ENCODE data around the gene TOR4A.

The TOR4A gene

GRCh38 chr9:137311171-137311985, 33.9 kb downstream of the TOR4A start:
- ATAC-seq, result no peak
- TF ChIP-seq PATZ1 (CRISPR knock-in tag; IDR thresholded peaks at IDR 0.05; ENCODE audit: borderline replicate concordance) (no peak), ZFP30 (CRISPR knock-in tag; IDR thresholded peaks at IDR 0.05) (no peak), ISL1 (CRISPR knock-in tag; IDR thresholded peaks at IDR 0.05) (no peak), CREB5 (CRISPR knock-in tag; IDR thresholded peaks at IDR 0.05; ENCODE audit: low read depth) (no peak), GLIS3 (CRISPR knock-in tag; IDR thresholded peaks at IDR 0.05) (no peak), POU6F1 (CRISPR knock-in tag; IDR thresholded peaks at IDR 0.05; ENCODE audit: borderline replicate concordance, low read depth) (no peak), ESRRG (CRISPR knock-in tag; IDR thresholded peaks at IDR 0.05) (no peak), ZFP3 (CRISPR knock-in tag; IDR thresholded peaks at IDR 0.05) (no peak), OSR1 (CRISPR knock-in tag; IDR thresholded peaks at IDR 0.05) (no peak), ZNF565 (CRISPR knock-in tag; conservative IDR thresholded peaks at IDR 0.05; ENCODE audit: low read depth) (no peak), CSRNP3 (CRISPR knock-in tag; IDR thresholded peaks at IDR 0.05) (no peak), RARB (CRISPR knock-in tag; IDR thresholded peaks at IDR 0.05) (no peak), TSHZ2 (CRISPR knock-in tag; IDR thresholded peaks at IDR 0.05) (no peak), ZC3H10 (CRISPR knock-in tag; IDR thresholded peaks at IDR 0.05) (no peak), ARNTL (CRISPR knock-in tag; IDR thresholded peaks at IDR 0.05; ENCODE audit: borderline replicate concordance, low read depth) (no peak), SNAI2 (CRISPR knock-in tag; IDR thresholded peaks at IDR 0.05) (no peak), CSDC2 (CRISPR knock-in tag; IDR thresholded peaks at IDR 0.05) (no peak), BACH2 (CRISPR knock-in tag; IDR thresholded peaks at IDR 0.05; ENCODE audit: borderline replicate concordance) (no peak), TOX (CRISPR knock-in tag; IDR thresholded peaks at IDR 0.05; ENCODE audit: borderline replicate concordance) (no peak)

- ATAC-seq, result no peak
- TF ChIP-seq SNAI2 (CRISPR knock-in tag; IDR thresholded peaks at IDR 0.05) (no peak), ISL1 (CRISPR knock-in tag; IDR thresholded peaks at IDR 0.05) (no peak), ZNF8 (CRISPR knock-in tag; IDR thresholded peaks at IDR 0.05) (no peak), ZFP3 (CRISPR knock-in tag; IDR thresholded peaks at IDR 0.05) (no peak), RARB (CRISPR knock-in tag; IDR thresholded peaks at IDR 0.05) (no peak), TSHZ2 (CRISPR knock-in tag; IDR thresholded peaks at IDR 0.05) (no peak), CREB5 (CRISPR knock-in tag; IDR thresholded peaks at IDR 0.05; ENCODE audit: low read depth) (no peak), BACH2 (CRISPR knock-in tag; IDR thresholded peaks at IDR 0.05; ENCODE audit: borderline replicate concordance) (no peak)
Measured at GRCh38 chr9:137311986-137312851, 34.7 kb downstream of the TOR4A start.
